ENCODE data around the gene OFD1.
A peak's percentile ranks its signal among the peaks of the same experiment; 100 is the strongest.
"Not testable (repeated sequence)": the region's sequence is repeated elsewhere in the genome, so short reads cannot be mapped to it uniquely, and the experiment has no call there.

Gene OFD1

DNA sequence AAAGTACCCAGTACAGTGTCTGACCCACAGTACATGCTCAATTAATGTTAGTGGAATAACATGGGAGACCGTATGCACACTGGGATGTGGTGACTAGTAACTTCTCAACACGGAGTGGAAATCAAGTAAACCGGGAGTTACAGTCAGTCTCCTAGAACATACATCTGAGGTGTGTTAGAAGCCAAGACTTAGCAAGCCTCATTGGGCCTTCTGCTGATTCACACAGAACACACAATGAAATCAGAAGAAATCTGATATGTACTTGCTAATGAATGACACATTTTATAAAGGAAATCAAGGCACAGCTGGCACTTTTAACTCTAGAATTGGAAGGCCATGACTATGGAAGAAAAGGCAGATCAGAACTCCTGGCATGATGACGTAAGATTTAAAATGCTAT is 13.2 kb upstream of the OFD1 start:
- no peak for DNase-seq
- TF ChIP-seq GATA1 (IDR thresholded peaks at IDR 0.05; ENCODE audit: low read depth, low read length) (no peak), POLR2A (IDR thresholded peaks at IDR 0.05; ENCODE audit: low read length) (no peak)

DNA sequence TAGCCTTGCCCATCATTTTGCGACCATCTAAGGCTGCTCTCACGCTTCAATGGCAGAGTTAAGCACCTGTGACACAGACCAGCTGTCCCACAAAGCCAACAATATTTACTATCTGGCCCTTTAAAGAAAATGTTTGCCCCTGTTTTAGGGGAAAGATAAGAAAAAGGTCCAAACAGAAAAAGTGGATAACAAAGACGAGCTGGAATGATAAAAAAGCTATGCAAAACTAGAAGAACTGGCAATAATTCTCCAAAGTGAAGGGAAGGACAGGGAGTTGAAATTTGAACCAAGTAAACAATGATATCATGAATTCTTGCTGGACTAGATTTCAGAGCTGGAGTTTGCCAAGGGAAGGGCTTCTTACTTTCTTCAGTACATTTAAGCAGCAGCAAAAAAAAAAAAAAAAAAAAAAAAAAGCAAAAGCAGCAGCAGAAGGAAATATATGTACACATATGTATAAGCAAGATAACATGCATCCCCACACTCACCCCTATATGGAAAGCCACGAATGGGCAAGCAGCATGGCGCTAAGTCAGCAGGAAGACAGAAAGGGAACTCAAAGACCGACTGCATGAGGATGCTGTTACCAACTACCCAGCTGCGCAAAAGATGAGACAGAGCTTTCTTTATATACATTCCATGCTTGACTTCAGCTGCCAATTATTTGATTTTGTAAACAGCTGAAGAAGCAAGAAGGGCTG is 12.6 kb upstream of the OFD1 start:
- DNase-seq, result peak; percentile 54 to 67
- no peak for TF ChIP-seq POLR2A (IDR thresholded peaks at IDR 0.05; ENCODE audit: low read length)
- no peak for TF ChIP-seq GATA1 (IDR thresholded peaks at IDR 0.05; ENCODE audit: low read depth, low read length)

DNA sequence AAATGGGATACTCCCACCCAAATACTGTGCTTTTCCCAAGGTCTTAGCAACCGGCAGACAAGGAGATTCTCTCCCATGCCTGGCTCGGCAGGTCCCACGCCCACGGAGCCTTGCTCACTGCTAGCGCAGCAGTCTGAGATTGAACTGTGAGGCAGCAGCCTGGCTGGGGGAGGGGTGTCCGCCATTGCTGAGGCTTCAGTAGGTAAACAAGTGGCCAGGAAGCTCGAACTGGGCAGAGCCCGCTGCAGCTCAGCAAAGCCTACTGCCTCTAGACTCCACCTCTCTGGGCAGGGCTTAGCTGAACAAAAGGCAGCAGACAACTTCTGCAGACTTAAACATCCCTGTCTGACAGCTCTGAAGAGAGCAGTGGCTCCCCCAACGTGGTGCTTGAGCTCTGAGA is 9.7 kb upstream of the OFD1 start:
- DNase-seq, result not testable (repeated sequence)

DNA sequence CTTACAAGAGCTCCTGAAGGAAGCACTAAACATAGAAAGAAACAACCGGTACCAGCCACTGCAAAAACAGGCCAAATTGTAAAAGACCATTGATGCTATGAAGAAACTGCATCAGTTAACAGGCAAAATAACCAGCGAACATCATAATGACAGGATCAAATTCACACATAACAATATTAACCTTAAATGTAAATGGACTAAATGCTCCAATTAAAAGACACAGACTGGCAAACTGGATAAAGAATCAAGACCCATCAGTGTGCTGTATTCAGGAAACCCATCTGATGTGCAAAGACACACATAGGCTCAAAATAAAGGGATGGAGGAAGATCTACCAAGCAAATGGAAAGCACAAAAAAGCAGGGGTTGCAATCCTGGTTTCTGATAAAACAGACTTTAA is 8.0 kb upstream of the OFD1 start:
- not testable (repeated sequence) for DNase-seq

DNA sequence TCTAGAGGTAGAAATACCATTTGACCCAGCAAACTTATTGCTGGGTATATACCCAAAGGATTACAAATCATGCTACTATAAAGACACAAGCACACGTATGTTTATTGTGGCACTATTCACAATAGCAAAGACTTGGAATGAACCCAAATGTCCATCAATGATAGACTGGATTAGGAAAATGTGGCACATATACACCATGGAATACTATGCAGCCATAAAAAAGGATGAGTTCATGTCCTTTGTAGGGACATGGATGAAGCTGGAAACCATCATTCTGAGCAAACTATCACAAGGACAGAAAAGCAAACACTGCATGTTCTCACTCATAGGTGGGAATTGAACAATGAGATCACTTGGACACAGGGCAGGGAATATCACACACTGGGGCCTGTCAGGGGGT is 4.0 kb upstream of the OFD1 start:
- not testable (repeated sequence) for DNase-seq

DNA sequence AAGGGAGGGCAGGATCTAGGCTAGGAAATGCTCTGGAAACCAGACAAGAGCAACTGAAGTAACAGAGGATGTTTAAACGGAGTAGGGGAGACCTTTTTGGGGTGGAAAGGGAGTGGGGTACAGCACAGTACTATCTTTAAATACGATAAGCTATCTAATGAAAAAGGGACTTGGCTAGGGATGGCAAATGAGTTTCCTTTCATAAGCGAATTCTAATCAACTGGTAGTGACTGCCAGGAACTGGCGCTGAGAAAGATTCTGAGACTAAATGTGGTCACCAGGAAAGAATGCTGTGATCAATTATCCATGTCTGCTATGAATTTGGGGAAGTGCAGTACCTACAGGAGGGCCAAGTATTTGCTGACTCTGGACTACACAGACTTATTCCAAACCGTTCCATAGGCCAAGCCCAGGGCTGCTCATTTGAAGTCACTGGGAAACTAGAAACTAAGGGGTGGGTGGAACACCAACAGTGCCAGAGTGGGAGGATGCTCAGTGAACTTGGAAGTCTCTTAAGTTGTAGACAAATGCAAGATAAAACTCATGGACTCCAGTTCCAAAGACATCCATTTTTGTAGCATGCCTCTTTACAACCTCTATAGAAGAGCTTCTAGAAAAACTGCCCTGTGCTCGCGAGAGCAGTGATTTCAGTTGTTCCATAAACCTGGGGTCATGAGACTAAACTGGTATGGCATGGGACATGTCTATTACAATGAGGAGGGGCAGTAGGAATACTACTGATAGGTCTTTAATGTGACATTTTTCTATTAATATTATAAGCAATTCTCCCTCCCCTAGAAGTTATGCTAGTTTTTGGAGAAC is 2.1 kb upstream of the OFD1 start:
- no peak for DNase-seq
- TF ChIP-seq POLR2A (IDR thresholded peaks at IDR 0.05; ENCODE audit: low read length) (no peak), GATA1 (IDR thresholded peaks at IDR 0.05; ENCODE audit: low read depth, low read length) (no peak)

DNA sequence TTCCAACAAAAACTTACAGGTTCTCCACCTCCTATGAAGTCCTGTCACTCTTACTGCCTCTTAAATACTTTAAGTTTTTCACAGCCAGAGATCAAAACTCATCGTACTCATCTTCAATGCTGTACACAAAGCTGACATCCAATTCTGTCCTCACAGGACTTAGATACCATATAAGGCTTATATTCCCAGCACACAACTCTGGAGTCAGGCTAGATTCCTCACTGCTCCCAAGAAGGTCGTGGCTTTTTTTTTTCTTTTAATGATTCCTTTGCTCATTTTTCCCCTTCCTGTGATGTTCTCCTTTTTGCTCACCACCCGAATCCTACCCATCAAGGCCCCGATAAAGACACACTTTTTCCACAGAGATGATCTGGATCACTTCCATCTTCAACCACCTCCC is 1.0 kb upstream of the OFD1 start:
- DNase-seq, result no peak

DNA sequence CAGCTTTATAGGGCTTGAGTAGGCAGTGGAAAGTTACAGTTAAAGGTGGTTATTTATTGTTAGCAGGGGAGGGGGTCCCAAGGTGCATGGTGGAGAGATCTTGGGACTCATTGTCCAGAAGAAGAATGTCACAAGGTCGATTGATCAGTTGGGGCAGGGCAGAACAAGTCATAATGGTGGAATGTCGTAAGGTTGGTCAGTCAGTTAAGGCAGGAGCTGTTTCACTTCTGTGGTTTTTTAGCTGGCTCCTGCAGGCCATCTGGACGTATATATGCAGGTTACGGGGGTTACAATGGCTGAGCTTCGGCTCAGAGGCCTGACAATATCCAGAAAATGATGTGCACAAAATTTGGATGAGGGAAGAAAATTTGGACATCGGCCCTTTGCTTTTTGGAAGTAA is 7.1 kb downstream of the OFD1 start:
- TF ChIP-seq POLR2A (IDR thresholded peaks at IDR 0.05; ENCODE audit: low read length) (no peak), GATA1 (IDR thresholded peaks at IDR 0.05; ENCODE audit: low read depth, low read length) (no peak)
- DNase-seq, result no peak

More for the DNA sequence above, 1.0 kb upstream of the OFD1 start:
- TF ChIP-seq GATA1 (IDR thresholded peaks at IDR 0.05; ENCODE audit: low read depth, low read length) (no peak), POLR2A (IDR thresholded peaks at IDR 0.05; ENCODE audit: low read length) (no peak)

DNA sequence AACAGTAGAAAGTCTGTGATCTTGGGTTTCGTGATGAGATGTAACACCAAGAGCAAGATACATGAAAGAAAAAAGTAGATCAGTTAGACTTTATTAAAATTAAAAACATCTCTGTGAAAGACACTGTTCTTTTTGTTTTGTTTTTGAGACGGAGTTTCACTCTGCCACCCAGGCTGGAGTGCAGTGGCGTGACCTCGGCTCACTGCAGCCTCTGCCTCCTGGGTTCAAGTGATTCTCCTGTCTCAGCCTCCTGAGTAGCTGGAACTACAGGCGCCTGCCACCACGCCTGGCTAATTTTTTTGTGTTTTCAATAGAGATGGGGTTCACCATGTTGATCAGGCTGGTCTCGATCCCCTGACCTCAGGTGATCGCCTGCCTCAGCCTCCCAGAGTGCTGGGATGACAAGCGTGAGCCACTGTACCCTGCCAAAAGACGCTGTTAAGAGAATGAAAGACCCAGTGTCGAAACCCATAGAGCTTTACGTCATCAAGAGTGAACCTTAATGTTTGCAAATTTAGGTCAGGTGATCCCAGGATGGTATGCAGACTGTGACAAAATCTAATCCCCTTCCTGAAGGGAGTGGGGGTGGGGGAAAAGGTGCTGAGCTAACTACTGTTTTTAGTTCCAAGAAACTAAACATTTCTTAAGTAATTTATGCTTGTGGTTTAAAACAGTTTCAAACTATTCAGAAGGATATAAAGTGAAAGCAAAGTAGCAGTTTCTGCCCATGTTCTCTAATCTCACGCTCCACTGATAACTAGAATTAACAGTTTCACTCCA is 8.0 kb downstream of the OFD1 start:
- DNase-seq, result peak in 1 of 2 experiments; percentile 40
- TF ChIP-seq GATA1 (IDR thresholded peaks at IDR 0.05; ENCODE audit: low read depth, low read length), result no peak
- no peak for TF ChIP-seq POLR2A (IDR thresholded peaks at IDR 0.05; ENCODE audit: low read length)

DNA sequence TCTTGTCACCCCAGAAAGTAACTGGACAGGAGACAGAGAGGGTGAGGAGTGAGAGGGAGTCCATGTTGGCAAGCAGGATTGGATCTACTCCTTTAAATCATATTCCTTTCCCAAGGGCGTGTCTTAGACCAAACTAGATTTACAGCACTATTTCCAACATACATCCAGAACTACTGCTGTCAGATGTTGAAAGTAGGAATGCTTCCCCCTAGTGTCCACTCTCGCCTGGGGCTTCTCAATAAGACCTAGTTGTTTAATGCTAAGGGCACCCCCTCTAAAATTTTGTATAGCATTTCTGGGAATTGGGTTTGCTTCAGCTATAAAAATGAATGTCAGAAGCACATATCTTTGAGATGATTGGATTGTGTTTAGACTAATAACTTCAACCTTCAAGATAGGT is 13.3 kb downstream of the OFD1 start:
- peak; percentile 52 to 66 for DNase-seq
- TF ChIP-seq GATA1 (IDR thresholded peaks at IDR 0.05; ENCODE audit: low read depth, low read length) (no peak), POLR2A (IDR thresholded peaks at IDR 0.05; ENCODE audit: low read length) (no peak)

DNA sequence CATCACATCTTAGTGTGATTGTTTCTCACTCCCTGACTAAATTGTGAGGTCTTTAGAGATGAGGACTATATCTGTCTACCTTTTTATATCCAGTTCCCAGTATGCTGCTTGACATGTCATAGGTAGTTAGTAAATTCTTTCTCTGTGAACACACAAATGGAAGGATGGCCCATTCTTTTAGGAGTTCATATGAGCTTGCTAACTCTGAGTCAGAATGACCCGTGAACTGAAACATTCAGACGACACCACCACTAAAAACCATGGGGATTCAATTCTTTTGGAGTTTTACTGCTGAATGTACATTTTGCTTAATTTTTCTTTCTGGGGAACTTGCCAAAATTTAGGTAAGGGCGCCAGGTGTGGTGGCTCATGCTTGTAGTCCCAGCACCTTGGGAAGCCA is 13.9 kb downstream of the OFD1 start:
- no peak for DNase-seq

DNA sequence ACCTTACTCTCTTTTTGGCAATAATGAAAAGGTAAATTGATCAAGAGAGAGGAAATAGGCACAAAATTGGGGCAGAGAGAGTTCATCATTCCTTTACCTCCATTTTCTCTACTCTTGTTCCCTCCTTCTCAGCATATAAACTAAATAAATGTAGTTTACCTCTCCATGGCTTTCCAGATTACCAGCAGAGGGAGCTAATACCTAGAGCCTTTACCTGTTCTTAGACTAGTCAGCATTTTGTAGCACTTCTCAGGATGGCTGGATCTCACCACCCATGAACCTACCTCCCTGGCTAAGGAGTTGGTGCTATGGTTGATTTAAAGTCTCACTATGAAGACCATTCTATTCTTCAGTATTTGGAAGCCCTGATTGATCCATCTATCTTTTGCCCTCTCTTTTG is 15.7 kb downstream of the OFD1 start:
- TF ChIP-seq GATA1 (IDR thresholded peaks at IDR 0.05; ENCODE audit: low read depth, low read length) (no peak), POLR2A (IDR thresholded peaks at IDR 0.05; ENCODE audit: low read length) (no peak)
- peak; percentile 35 to 57 for DNase-seq

More for the DNA sequence above, 13.9 kb downstream of the OFD1 start:
- TF ChIP-seq GATA1 (IDR thresholded peaks at IDR 0.05; ENCODE audit: low read depth, low read length) (no peak), POLR2A (IDR thresholded peaks at IDR 0.05; ENCODE audit: low read length) (no peak)

DNA sequence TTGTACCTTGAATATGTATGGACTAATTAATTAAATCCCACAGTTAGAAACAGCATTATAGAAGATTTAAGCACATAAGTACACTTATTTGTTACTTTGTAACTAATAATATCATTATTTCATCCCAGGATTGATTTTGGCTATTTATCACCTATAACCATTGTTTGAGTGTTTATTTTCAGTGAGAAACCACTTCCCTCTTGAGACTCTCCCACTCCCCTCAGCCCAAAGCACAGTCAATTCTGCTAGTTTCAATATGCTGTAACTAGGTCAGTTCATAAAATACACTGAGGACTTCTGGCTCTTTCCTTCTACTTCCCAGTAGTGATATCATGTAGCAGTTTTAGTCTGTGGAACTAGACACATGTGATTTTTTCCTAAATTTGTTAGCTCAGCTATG is 16.3 kb downstream of the OFD1 start:
- TF ChIP-seq POLR2A (IDR thresholded peaks at IDR 0.05; ENCODE audit: low read length) (no peak), GATA1 (IDR thresholded peaks at IDR 0.05; ENCODE audit: low read depth, low read length) (no peak)
- DNase-seq, result no peak

DNA sequence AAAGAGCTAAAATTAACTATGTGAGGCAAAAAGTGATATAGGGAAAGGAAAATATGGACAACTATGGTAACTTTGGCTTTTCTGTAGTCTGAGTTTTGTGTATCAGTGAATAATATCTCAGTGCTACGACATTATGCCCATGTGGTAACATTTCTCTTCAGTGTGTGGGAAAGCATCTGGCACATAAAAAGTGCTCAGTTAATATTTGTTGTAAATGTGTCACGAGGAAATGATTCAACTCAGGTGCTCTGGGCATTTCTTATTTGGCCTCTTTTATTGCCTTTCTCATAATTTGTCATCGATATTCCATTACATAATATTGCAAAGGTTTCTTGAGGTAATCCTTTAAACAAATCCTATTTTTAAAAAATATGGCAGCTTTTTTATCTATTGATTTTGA is 17.6 kb downstream of the OFD1 start:
- no peak for TF ChIP-seq POLR2A (IDR thresholded peaks at IDR 0.05; ENCODE audit: low read length)
- TF ChIP-seq GATA1 (IDR thresholded peaks at IDR 0.05; ENCODE audit: low read depth, low read length), result no peak
- no peak for DNase-seq

DNA sequence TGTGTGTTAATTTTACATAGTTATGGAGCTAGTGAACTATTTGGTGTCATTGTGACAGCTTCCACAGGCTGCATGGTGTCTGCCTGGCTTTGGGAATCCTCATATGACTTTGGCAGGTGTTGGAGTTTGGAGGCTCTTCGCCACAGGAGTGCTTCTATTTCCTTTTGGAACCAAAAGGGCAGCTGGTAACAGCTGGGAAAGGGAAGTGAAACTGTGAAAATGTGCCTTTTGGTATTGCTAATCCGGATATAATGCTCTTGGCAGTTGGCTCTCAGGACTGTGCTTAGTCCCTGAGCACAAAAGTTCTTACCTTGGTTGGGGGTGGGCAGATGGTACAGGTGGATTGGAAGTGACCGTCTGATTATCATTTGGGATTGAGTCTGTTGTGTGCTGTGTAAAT is 18.1 kb downstream of the OFD1 start:
- no peak for TF ChIP-seq GATA1 (IDR thresholded peaks at IDR 0.05; ENCODE audit: low read depth, low read length)
- no peak for TF ChIP-seq POLR2A (IDR thresholded peaks at IDR 0.05; ENCODE audit: low read length)
- no peak for DNase-seq

Measured in erythroblast (primary cell).